Right atrium auricular region (tissue), 2 donors: ENCODE measurements around the gene GRIK1. TPM values are rescaled to one million over a fixed set of nuclear protein-coding genes. Genes with fewer than 3 reads are reported as not detected.

Experiments used
- DNase-seq: peaks from one replicate; pipeline ENCODE4 v3.0.0-alpha.2; 2019; ENCODE audit warnings: low spot score
- H3K27ac ChIP-seq, 2 donors: fragments of 200-600 bp; sonication (generic); 1 replicate in 1 of 2; 2 replicates in 1 of 2; pipeline ENCODE4 v1.5.1; 2016 to 2019
- H3K27me3 ChIP-seq, 2 donors: fragments of 200-600 bp; sonication (generic); one replicate each; pipeline versions ENCODE4 v1.5.1 to v1.6.0; 2017 to 2019
- H3K36me3 ChIP-seq: fragments of 200-600 bp; sonication (generic); one replicate; pipeline ENCODE4 v1.5.1; 2016
- H3K4me1 ChIP-seq, 2 donors: fragments of 200-600 bp; sonication (generic); one replicate each; pipeline versions ENCODE4 v1.5.1 to v1.6.0; 2017 to 2019
- H3K4me3 ChIP-seq, 2 donors: fragments of 200-600 bp; sonication (generic); 1 replicate in 1 of 2; 2 replicates in 1 of 2; pipeline ENCODE4 v1.5.1; 2017 to 2019; ENCODE audit warnings: mild to moderate bottlenecking in 1 of 2, moderate library complexity in 1 of 2
- H3K9me3 ChIP-seq, 2 donors: fragments of 200-600 bp; sonication (generic); one replicate each; pipeline ENCODE4 v1.5.1; 2019
- total RNA-seq, 2 donors: library from RNA; depleted of rRNA; stranded (reverse); fragments of >200 nt; gene quantifications; one replicate each; pipeline ENCODE4 v1.1.0, GENCODE V29; 2016
- TF ChIP-seq, protein P1 (sequence below), 2 donors: fragments of 200-600 bp; sonication (generic); IDR thresholded peaks; one replicate each; pipeline ENCODE4 v1.5.1; 2019; ENCODE audit warnings: antibody characterized with exemption in 2 of 2

Gene GRIK1
- total RNA-seq, 2 donors from 2014 or later = not detected

DNA sequence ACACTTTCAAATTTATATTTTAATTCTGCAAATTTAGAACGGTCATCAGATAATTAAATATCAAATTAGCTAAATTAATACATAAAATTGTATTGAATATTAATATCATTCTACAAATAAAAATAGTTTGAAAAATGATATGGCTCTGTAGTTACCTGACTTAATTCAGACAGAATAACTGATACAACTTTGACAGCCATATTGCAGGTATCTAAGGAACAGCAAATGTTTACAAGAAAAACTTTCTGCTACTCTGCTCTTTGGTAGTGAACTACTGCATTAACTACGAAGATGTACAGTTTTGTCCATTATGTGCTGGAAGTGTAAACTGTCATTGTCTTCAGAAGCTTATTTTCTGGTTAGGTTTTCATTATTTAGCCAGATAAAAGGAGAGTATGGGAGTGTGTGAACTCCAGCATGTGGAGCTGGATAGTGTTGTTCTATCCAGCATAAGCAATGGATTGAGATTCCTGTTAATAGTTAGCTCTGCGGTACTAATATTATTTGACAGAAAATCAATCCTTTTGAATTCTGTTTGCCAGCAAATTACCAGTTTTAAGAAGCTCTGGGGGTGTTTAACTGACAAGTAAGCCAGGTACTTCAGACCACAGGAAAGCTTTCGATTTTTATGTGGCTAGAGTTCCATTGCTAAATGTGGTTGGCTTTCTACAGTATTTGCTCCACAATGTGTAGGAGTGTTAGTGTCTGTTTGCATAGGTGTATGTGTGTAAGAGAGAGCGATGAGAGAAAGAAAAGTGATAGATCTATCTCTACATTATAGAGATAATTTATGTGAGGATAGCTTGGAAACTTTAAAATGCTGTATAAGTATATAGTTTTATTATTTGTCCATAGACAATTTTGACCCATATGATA lies 247.9 kb downstream of the GRIK1 start:
- H3K27ac ChIP-seq = no peak overlapping the region
- no peaks in the 10 kb centered on the region for H3K9me3 ChIP-seq
- H3K4me3 ChIP-seq = no peak overlapping the region
- TF ChIP-seq, protein P1, sequence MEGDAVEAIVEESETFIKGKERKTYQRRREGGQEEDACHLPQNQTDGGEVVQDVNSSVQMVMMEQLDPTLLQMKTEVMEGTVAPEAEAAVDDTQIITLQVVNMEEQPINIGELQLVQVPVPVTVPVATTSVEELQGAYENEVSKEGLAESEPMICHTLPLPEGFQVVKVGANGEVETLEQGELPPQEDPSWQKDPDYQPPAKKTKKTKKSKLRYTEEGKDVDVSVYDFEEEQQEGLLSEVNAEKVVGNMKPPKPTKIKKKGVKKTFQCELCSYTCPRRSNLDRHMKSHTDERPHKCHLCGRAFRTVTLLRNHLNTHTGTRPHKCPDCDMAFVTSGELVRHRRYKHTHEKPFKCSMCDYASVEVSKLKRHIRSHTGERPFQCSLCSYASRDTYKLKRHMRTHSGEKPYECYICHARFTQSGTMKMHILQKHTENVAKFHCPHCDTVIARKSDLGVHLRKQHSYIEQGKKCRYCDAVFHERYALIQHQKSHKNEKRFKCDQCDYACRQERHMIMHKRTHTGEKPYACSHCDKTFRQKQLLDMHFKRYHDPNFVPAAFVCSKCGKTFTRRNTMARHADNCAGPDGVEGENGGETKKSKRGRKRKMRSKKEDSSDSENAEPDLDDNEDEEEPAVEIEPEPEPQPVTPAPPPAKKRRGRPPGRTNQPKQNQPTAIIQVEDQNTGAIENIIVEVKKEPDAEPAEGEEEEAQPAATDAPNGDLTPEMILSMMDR (IDR thresholded peaks at IDR 0.05) = no peak
- H3K4me1 ChIP-seq = no peaks in the 10 kb centered on the region
- no peaks in the 10 kb centered on the region for H3K27me3 ChIP-seq
- DNase-seq = no peak
- H3K36me3 ChIP-seq = no peaks in the 10 kb centered on the region

- H3K36me3 ChIP-seq = no peaks in the 10 kb centered on the region
- H3K4me3 ChIP-seq = no peak overlapping the region
- no peaks in the 10 kb centered on the region for H3K9me3 ChIP-seq
- no peak for DNase-seq
- no peak overlapping the region for H3K27ac ChIP-seq
- no peaks in the 10 kb centered on the region for H3K27me3 ChIP-seq
- no peaks in the 10 kb centered on the region for H3K4me1 ChIP-seq
- TF ChIP-seq, protein P1 (IDR thresholded peaks at IDR 0.05) = no peak
These were observed 250.0 kb downstream of the GRIK1 start for GRCh38 chr21:29689753-29690152.

GRCh38 chr21:29684106-29684505 lies 255.7 kb downstream of the GRIK1 start:
- no peak overlapping the region for H3K4me3 ChIP-seq
- no peaks in the 10 kb centered on the region for H3K9me3 ChIP-seq
- no peaks in the 10 kb centered on the region for H3K4me1 ChIP-seq
- H3K27me3 ChIP-seq = no peaks in the 10 kb centered on the region
- DNase-seq = no peak
- H3K27ac ChIP-seq = no peak overlapping the region
- TF ChIP-seq, protein P1 (IDR thresholded peaks at IDR 0.05) = no peak
- H3K36me3 ChIP-seq = no peaks in the 10 kb centered on the region

- H3K4me1 ChIP-seq = no peaks in the 10 kb centered on the region
- H3K36me3 ChIP-seq = no peaks in the 10 kb centered on the region
- DNase-seq = no peak
- TF ChIP-seq, protein P1 (IDR thresholded peaks at IDR 0.05) = no peak
- no peaks in the 10 kb centered on the region for H3K9me3 ChIP-seq
- no peak overlapping the region for H3K27ac ChIP-seq
- H3K27me3 ChIP-seq = no peaks in the 10 kb centered on the region
- no peak overlapping the region for H3K4me3 ChIP-seq
These were observed 257.0 kb downstream of the GRIK1 start for GRCh38 chr21:29682800-29683199.

- H3K27ac ChIP-seq = no peak overlapping the region
- no peak for DNase-seq
- TF ChIP-seq, protein P1 (IDR thresholded peaks at IDR 0.05) = no peak
- H3K27me3 ChIP-seq = no peaks in the 10 kb centered on the region
- no peaks in the 10 kb centered on the region for H3K4me1 ChIP-seq
- no peaks in the 10 kb centered on the region for H3K36me3 ChIP-seq
- H3K4me3 ChIP-seq = no peak overlapping the region
- H3K9me3 ChIP-seq = no peaks in the 10 kb centered on the region
These were observed 259.5 kb downstream of the GRIK1 start for GRCh38 chr21:29680273-29680672.
